HG03139 (cell line): Measurements from ENCODE around the gene ANKRD12.
"Not testable (repeated sequence)": the region's sequence is repeated elsewhere in the genome, so short reads cannot be mapped to it uniquely, and the experiment has no call there.

ENCODE experiments used
- ATAC-seq: cut with Tn5 transposase; IDR thresholded peaks from one replicate; pipeline ENCODE4 v1.9.1; 2021; ENCODE audit not compliant: unreplicated experiment

Gene ANKRD12

DNA sequence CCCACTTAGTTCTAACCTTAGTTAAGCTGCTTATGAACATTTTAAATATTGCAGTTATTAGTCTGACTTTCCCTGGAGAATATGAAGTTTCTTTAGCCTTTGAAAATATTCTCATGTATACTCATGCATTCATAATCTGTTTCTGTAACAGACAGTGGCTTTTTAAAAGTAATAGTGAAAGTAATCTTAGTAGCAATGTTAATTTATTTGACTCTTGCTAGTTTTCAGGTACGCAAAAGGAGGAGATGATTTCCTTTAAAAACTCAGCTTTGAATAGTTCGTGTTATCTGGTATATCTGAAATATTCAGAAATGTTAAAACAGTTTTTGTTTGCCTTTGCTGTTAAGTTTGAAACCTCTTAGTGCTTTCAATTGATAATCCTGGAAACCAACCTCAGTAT is 3.8 kb downstream of the ANKRD12 start:
- no peak for ATAC-seq

DNA sequence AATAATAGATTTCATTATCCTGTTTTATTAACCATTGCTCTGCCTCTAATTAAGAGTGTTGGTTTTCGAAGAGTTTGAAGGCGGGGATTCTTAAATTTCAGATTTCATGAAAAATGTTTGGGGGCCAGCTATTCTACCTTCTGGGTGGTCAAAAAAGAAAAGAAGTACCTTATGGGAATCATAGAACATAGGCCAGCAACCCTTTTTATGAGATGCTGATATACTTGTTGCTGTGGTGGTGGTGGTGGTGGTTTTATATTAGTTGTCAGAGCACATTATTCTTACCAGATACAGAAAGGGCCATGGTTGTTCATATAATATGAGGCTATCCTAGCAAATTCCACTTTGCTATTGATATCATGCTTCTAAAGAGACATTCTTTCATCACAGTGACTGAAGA is 4.4 kb downstream of the ANKRD12 start:
- no peak for ATAC-seq

DNA sequence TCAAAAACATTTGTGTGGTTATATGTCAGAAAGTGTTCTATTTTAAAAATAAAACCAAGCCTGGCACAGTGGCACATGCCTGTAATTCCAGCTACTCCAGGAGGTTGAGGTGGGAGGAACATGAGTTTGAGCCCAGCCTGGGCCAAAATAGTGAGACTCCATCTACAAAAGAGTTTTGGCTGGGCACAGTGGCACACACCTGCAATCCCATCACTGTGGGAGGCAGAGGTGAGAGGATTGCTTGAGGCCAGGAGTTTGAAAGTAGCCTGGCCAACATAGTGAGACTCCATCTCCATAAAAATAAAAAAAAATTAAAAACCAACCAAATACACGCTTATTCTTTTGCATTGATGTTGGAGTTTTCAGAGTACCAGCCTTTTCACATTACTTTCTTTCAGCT is 9.6 kb downstream of the ANKRD12 start:
- ATAC-seq: no peak

DNA sequence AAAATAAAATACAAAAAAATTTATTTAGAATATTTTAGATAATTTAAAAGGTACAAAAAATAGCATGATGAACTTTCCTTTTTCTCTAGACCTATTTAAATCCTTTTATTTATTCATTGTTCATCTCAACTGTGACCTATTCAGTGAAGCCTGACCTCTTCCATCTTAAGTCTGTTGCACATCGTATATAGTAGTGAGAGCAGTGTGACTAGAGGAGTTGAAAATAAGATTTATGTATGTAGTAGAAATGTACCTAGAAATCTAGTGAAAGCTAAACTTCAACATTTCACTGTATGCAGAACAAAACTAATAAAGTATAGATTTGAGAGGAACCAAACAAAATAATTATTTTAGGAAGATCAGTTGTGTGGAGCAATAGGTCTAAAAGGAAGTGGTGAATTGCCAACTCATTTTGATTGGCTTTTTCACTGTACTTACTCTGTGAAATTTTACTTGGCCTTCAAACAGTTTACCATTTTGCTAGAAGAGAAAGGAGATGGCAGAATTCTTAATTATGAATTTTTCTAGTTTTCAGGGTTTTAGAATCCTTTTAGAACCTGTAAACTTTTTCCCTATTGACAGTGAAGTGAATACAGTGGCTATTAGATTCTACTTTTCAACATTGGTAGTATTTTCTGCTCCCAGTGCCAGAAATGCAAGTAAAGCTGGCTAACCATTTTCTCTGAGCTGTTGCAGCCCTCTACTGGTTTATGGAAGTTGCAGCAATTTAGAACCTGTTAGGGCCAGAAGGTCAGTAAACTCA is 11.0 kb downstream of the ANKRD12 start:
- no peak for ATAC-seq

DNA sequence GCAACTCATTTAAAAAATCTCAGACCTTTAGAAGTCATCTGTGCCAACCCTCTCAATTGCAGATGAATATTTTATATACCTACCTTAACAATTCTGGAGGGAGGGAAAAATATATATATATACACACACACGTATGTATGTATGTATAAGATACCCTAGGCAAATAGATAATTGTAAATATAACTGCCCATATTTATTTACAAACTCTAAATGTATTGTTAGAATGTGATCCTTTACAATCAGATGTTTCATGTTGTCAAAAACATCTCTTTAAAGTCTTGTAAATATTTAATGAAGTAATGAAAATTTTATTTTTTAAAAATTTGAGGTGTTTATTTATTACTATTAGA is 11.6 kb downstream of the ANKRD12 start:
- no peak for ATAC-seq

DNA sequence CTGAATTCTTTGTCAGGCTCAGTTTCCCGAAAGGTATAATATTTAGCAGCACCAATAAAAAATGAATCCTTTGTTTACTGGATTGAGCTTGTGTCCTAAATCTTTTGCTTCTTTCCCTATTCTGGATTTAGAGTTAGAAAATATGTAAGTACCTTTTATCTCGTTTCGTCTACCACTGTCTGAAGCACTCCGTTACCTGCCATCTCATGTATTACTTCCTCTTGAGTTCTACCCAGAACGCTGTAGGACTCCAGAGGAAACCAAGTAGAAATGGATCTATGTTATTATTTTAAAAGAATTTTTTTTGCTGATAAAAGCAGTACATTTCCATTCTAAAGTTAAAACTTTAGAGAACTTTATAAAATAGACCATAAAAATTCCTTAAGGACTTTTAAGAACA is 13.5 kb downstream of the ANKRD12 start:
- no peak for ATAC-seq

DNA sequence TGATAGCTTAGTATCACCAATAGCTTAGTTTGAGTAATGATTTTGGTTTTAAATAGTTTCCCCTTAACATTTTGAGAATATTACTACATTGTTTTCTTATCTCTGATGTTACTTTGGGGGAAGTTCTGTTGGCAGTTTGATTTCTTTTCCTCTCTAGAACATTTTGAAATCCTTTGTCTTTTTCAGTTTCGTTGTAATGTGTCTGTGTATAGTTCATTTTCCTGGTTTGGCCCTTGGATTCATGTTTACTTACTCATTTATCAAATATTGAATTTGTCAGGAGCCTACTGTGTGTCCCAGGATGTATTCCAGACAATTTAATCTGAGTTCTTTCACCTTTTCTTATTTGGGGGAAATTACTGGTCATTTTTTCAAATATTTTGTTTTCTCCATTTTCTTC is 16.7 kb downstream of the ANKRD12 start:
- ATAC-seq: no peak

DNA sequence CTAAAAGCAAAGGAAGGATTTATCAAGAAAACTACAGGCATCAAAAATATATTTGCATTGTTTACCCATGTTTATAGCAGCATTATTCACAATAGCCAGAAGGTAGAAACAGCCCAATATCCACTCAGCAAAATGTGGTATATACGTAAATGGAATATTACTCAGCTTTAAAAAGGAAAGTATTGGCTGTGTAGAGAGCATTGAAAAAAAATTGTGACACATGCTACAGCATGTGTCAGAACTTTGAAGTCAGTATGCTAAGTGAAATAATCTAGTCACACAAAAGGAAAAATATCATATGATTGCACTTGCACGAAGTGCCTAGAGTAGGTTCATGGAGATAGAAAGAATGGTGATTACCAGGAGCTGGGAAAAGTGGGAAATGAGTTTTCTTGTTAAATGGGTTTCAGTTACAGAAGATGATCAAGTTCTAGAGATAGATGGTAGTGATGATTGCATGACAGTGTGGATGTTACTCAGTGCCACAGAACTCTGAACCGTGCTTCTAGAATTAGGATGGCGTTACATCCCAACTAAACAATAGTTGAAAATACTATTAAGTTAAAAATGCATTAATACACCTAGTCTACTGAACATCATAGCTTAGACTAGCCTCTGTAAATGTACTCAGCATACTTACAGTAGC is 20.1 kb downstream of the ANKRD12 start:
- ATAC-seq: no peak

DNA sequence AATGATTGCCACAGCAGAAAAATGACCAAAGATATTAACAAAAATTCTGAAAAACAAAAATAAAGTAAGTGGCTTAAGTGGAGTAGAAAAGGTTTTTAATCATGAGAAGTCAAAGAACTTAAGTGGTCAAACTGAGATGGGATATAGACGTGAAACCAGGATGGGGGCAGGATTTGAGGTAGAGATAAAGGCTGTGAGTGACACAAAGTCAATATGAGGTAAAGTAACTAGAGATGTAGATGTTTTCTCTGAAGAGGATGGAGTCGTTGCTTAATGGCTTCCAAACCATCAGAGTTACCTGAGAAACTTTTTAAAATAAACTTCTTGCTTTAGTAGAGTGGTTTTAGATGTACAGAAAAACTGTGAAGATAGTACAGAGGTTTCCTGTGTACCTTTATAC is 21.2 kb downstream of the ANKRD12 start:
- no peak for ATAC-seq

DNA sequence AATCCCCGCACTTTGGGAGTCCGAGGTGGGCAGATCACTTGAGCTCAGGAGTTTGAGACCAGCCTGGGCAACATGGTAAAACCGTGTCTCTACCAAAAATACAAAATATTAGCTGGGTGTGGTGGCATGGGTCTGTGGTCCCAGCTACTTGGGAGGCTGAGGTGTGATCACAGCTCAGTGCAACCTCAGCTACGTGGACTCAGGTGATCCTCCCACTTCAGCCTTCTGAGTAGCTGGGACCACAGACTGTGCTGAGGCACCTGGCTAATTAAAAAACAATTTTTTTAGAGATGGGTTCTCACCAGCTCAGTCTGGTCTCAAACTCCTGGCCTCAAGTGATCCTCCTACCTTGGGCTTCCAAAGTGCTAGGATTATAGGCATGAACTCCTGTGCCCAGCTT is 23.4 kb downstream of the ANKRD12 start:
- ATAC-seq: no peak

DNA sequence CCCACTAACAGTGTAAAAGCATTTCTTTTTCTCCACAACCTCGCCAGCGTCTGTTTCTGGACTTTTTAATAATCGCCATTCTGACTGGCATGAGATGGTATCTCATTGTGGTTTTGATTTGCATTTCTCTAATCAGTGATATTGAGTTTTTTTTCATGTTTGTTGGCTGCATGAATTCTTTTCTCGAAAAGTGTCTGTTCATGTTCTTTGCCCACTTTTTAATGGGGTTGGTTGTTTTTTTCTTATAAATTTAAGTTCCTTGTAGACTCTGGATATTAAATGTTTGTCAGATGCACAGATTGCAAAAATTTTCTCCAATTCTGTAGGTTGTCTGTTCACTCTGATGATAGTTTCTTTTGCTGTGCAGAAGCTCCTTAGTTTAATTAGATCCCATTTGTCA is 26.1 kb downstream of the ANKRD12 start:
- not testable (repeated sequence) for ATAC-seq

DNA sequence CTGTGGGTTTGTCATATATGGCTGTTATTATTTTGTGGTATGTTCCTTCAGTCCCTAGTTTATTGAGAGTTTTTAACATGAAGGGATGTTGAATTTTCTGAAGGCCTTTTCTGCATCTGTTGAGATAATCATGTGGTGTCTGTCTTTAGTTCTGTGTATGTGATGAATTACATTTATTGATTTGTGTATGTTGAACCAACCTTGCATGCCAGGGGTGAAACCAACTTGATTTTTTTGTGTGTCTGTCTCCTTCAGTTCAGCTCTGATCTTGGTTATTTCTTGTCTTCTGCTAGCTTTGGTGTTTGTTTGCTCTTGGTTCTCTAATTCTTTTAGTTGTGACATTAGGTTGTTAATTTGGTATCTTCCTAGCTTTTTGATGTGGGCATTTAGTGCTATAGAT is 27.6 kb downstream of the ANKRD12 start:
- not testable (repeated sequence) for ATAC-seq

DNA sequence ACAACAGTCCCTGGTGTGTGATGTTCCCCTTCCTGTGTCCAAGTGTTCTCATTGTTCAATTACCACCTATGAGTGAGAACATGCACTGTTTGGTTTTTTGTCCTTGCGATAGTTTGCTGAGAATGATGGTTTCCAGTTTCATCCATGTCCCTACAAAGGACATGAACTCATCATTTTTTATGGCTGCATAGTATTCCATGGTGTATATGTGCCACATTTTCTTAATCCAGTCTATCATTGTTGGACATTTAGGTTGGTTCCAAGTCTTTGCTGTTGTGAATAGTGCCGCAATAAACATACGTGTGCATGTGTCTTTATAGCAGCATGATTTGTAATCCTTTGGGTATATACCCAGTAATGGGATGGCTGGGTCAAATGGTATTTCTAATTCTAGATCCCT is 29.3 kb downstream of the ANKRD12 start:
- not testable (repeated sequence) for ATAC-seq

DNA sequence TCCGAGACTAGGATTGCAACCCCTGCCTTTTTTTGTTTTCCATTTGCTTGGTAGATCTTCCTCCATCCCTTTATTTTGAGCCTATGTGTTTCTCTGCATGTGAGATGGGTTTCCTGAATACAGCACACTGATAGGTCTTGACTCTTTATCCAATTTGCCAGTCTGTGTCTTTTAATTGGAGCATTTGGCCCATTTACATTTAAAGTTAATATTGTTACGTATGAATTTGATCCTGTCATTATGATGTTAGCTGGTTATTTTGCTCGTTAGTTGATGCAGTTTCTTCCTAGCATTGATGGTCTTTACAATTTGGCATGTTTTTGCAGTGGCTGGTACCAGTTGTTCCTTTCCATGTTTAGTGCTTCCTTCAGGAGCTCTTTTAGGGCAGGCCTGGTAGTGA is 32.9 kb downstream of the ANKRD12 start:
- not testable (repeated sequence) for ATAC-seq

DNA sequence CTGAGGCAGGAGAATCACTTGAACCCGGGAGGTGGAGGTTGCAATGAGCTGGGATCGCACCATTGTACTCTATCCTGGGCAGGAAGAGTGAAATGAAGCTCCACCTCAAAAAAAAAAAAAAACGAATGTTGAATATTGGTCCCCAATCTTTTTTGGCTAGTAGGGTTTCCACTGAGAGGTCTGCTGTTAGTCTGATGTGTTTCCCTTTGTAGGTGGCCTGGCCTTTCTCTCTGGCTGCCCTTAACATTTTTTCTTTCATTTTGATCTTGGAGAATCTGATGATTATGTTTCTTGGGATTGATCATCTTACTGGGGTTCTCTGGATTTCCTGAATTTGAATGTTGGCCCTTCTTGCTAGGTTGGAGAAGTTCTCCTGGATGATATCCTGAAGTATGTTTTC is 35.3 kb downstream of the ANKRD12 start:
- not testable (repeated sequence) for ATAC-seq

DNA sequence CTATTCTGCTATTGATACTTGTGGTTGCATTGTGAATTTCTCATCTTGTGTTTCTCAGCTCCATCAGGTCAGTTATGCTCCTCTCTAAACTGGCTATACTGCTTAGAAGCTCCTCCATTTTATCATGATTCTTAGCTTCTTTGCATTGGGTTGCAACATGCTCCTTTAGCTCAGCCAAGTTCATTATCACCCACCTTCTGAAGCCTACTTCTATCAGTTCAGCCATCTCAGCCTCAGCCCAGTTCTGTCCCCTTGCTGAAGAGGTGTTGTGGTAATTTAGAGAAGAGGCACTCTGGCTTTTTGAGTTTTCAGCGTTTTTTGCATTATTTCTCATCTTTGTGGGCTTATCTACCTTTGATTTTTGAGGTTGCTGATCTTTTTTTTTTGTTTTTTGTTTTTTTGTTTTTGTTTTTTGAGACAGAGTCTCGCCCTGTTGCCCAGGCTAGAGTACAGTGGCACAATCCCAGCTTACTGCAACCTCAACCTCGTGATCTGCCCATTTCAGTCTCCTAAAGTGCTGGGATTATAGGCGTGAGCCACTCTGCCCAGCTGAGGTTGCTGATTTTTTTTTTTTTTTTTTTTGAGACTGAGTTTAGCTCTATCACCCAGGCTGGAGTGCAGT is 36.0 kb downstream of the ANKRD12 start:
- ATAC-seq: no peak

DNA sequence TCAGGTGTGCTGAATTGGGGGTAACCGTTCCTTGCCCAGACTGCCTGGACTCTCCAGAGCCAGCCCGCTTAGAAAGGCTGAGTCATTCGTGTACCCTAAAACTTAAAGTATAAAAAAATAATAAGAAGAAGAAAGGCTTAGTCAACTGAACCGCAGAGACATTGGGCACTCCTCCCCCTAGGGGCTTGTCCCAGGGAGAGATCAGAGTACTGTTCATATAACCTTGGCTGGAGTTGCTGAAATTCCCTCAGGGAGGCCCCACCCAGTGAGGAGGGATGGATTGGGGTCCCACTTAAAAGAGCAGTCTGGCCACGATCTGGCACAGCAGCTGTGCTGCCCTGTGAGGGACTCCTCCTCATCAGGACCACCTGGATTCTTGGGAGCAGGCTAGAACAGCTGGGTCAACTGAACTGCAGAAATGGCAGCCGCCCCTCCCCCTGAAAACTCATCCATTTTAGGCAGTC is 37.2 kb downstream of the ANKRD12 start:
- ATAC-seq: no peak

DNA sequence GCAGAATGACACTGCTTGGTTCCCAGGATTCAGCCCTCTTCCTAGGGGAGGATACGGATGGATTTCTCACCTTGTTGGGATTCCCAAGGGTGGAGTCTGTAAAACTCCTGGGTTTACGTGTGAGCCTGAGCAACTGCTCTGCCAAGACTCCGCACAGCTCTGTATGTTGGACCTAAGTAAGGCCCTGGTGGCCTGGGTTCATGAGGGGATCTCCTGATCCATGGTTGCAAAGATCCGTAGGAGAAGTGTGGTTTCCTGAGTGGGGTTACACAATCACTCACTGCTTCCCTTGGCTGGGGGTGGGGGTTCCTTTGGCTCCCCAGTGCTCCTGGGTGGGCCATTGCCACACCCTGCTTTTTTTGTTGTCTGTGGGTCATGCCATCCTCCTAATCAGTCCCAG is 37.7 kb downstream of the ANKRD12 start:
- ATAC-seq: no peak

DNA sequence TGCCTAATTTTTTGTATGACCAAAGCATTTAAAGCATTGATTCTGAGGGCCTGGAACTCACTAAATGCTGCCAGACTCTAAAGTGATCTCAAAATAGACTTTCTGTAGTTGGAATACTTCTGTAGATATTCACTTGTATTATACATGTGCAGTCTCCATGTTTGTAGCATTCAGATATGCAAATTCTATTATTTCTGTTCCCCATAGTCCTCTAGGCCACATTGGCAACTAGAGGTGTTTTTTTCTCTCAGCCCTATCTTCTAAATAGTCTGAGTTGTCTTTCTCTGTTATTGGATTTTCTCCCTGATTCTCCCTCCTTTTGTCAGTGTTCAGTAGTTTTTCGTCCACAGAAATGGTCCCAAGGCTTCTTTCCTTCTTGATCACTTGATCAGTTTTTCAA is 38.5 kb downstream of the ANKRD12 start:
- no peak for ATAC-seq

DNA sequence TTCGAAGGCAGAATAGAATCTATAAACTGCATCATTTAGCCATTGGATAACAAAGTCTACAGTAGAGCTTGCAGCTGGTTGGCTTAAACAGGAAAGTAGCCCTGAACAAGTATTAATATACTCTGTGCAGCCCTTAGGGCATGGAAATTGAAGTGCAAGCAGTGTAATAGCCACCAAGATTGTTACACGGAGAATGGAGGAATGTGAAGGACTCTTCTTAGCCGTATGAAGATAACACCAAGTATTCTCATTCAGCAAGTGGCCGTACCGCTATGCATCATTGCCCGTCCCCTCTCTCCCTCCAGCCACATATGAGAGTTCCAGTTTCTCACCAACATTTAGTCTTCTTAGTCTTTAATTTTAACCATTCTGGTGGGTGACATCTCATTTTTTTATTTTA is 40.5 kb downstream of the ANKRD12 start:
- ATAC-seq: no peak

DNA sequence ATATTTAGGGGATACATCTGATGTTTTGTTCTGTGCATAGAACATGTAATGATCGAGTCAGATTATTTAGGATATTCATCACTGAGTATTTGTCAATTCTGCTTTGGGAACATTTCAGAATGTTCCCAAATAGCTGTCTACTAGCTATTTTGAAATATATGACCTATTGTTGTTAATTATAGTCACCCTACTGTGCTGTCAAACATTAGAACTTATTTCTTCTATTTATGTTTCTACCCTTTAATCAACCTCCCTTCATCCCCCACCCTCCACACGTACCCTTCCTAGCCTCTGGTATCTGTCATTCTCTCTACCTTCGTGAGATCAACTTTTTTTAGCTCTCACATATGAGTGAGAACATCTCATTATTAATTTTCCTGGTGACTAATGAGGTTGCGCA is 40.9 kb downstream of the ANKRD12 start:
- ATAC-seq: no peak

DNA sequence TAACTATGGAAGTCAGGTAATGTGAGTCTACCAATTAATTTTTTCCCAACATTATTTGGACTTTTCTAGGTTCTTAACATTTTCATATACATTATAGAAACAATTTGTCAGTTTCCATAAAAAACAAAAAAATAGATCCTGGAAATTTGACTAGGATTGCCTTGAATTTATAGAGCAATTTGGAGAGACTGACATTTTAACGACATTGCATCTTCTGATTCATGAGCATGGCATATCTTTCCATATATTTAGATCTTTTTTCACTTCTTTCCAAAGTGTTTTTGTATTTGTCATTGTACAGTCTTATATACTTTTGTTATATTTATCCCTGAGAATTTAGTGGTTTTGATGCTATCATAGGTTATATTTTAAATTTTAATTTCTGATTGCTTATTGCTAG is 42.0 kb downstream of the ANKRD12 start:
- no peak for ATAC-seq
